Vagina (tissue), 2 donors: ENCODE measurements around the gene NAPSA. TPM values are rescaled to one million over a fixed set of nuclear protein-coding genes. Genes with fewer than 3 reads are reported as not detected.

ENCODE experiments used
- DNase-seq, 2 donors: peaks; one replicate each; pipeline ENCODE4 v3.0.0-alpha.2; 2017; ENCODE audit errors: extremely low spot score in 2 of 2
- H3K27ac ChIP-seq: fragments of 200-600 bp; sonication (generic); one replicate; pipeline ENCODE4 v1.5.1; 2019
- H3K27me3 ChIP-seq: fragments of 200-600 bp; sonication (generic); one replicate; pipeline ENCODE4 v1.5.1; 2019
- H3K36me3 ChIP-seq, 2 donors: fragments of 200-600 bp; sonication (generic); one replicate each; pipeline ENCODE4 v1.5.1; 2017 to 2019
- H3K4me1 ChIP-seq: fragments of 200-600 bp; sonication (generic); one replicate; pipeline ENCODE4 v1.5.1; 2019
- H3K4me3 ChIP-seq, 2 donors: fragments of 200-600 bp; sonication (generic); 1 replicate in 1 of 2; 2 replicates in 1 of 2; pipeline ENCODE4 v1.5.1; 2016 to 2019
- H3K9me3 ChIP-seq: fragments of 200-600 bp; sonication (generic); one replicate; pipeline ENCODE4 v1.5.1; 2019
- POLR2A ChIP-seq, 2 donors: fragments of 450-650 bp; IDR thresholded peaks; one replicate each; pipeline ENCODE4 v1.6.1; 2017; ENCODE audit warnings: antibody characterized with exemption in 2 of 2, mild to moderate bottlenecking in 2 of 2, moderate library complexity in 2 of 2
- POLR2AphosphoS5 ChIP-seq, 2 donors: sonication (generic); formaldehyde crosslinking; IDR thresholded peaks; one replicate each; pipeline ENCODE4 v1.9.0; 2017; ENCODE audit warnings: antibody characterized with exemption in 2 of 2, mild to moderate bottlenecking in 2 of 2, low read depth in 1 of 2; ENCODE audit not compliant: insufficient read depth in 1 of 2
- intact Hi-C: fragments of 100-400 bp; cut with DNase I; formaldehyde crosslinking; loops from one replicate; pipeline ENCODE4 v1.15.1; 2023
- total RNA-seq: library from RNA; depleted of rRNA; stranded (reverse); fragments of >200 nt; gene quantifications from one replicate; pipeline ENCODE4 v1.2.3, GENCODE V29; 2016
- TF ChIP-seq, protein P1 (sequence below), 3 experiments: fragments of 450-650 bp in 2 of 3; fragments of 200-600 bp in 1 of 3; sonication (generic) in 1 of 3; IDR thresholded peaks; one replicate each; pipeline ENCODE4 v1.5.1; 2017 to 2019; ENCODE audit warnings: antibody characterized with exemption in 3 of 3, mild to moderate bottlenecking in 2 of 3, moderate library complexity in 2 of 3

The NAPSA gene
- total RNA-seq, 1 donor from 2014 or later, result 0.74 TPM

DNA sequence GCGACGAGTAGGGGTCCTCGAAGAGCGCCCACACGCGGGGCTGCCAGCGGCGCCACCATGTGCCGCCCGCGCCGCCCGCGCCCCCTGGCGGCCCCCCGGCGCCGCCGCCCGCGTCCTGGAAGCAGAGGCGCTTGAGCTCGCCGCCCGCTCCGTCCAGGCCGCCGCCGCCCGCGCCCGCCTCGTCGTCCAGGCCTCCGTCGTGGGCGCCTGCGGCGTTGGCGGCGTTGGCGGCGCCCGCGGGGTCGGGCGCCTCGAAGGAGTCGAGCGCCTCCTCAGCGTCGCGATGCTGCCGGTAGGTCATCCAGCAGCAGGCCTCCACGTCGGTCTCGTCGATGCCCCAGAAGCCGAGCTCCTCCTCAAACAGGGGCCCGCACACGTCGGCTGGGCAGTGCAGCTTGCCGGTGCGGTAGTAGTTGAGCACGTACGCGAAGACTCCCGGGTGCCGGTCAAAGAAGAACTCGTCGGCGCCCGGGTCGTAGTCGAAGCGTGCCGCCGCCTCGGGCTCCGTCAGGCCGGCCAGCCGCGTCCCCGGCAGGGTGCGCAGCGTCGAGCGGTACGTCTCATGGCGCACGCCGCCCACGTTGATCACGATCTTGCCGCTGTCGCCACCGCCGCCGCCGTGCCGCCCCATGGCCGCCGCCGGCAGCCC is 37.1 kb downstream of the NAPSA start:
- no peaks in the 10 kb centered on the region for H3K27me3 ChIP-seq
- no peak for DNase-seq
- no peak overlapping the region for H3K27ac ChIP-seq
- no peaks in the 10 kb centered on the region for H3K36me3 ChIP-seq
- no peaks in the 10 kb centered on the region for H3K9me3 ChIP-seq
- peak overlapping the region in 1 of 2 donors; percentile 28 for H3K4me3 ChIP-seq
- intact Hi-C loops, result no loop called here
- H3K4me1 ChIP-seq, result peaks cover 56% of the 10 kb centered on the region
- TF ChIP-seq POLR2A (IDR thresholded peaks at IDR 0.05), result no peak
- TF ChIP-seq, protein P1, sequence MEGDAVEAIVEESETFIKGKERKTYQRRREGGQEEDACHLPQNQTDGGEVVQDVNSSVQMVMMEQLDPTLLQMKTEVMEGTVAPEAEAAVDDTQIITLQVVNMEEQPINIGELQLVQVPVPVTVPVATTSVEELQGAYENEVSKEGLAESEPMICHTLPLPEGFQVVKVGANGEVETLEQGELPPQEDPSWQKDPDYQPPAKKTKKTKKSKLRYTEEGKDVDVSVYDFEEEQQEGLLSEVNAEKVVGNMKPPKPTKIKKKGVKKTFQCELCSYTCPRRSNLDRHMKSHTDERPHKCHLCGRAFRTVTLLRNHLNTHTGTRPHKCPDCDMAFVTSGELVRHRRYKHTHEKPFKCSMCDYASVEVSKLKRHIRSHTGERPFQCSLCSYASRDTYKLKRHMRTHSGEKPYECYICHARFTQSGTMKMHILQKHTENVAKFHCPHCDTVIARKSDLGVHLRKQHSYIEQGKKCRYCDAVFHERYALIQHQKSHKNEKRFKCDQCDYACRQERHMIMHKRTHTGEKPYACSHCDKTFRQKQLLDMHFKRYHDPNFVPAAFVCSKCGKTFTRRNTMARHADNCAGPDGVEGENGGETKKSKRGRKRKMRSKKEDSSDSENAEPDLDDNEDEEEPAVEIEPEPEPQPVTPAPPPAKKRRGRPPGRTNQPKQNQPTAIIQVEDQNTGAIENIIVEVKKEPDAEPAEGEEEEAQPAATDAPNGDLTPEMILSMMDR (IDR thresholded peaks at IDR 0.05), result no peak
- no peak for TF ChIP-seq POLR2AphosphoS5 (IDR thresholded peaks at IDR 0.05; ENCODE audit: insufficient read depth in 1 of 2, low read depth in 1 of 2)

DNA sequence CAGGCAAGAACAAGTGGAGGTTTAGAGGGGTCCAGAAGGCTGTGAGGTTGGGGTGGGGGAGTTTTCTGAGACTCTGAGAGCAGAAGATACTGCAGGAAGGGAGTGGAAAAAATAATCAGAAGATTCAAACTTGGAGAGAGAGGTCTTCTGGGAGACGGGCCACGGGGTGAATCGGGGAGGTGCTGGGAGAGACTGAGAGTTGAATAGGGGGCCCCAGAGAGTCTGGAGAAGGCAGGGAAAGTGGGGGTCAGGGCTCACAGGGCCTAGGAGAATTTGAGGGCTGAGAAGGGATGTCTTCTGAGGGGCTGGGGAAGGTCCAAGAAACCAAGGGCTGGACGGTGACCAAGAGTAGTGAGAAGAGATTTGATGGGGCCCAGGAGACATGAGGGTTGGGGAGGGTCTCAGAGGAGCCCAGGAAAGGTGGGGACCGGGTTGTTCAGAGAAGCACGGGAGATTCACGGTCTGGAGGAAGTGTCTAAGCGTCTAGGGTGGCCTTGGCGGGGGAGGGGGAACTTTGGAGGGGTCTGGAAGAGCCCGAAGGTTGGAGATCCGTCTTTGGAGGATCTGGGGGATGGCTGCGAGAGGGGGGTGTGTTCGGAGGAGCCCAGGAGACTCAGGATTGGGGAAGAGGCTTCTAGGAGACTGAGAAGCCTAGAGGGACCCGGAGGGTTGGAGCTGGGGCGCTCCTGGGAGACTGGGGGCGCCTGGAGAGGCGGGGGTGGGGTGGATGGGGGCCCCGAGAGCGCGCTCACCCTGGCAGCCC is 37.8 kb downstream of the NAPSA start:
- no peaks in the 10 kb centered on the region for H3K9me3 ChIP-seq
- no peak for TF ChIP-seq POLR2AphosphoS5 (IDR thresholded peaks at IDR 0.05; ENCODE audit: insufficient read depth in 1 of 2, low read depth in 1 of 2)
- no peak for TF ChIP-seq POLR2A (IDR thresholded peaks at IDR 0.05)
- TF ChIP-seq, protein P1 (IDR thresholded peaks at IDR 0.05), result no peak
- H3K4me3 ChIP-seq, result no peak overlapping the region
- intact Hi-C loops, result no loop called here
- no peaks in the 10 kb centered on the region for H3K36me3 ChIP-seq
- peaks cover 49% of the 10 kb centered on the region for H3K4me1 ChIP-seq
- no peak overlapping the region for H3K27ac ChIP-seq
- H3K27me3 ChIP-seq, result no peaks in the 10 kb centered on the region
- DNase-seq, result no peak

DNA sequence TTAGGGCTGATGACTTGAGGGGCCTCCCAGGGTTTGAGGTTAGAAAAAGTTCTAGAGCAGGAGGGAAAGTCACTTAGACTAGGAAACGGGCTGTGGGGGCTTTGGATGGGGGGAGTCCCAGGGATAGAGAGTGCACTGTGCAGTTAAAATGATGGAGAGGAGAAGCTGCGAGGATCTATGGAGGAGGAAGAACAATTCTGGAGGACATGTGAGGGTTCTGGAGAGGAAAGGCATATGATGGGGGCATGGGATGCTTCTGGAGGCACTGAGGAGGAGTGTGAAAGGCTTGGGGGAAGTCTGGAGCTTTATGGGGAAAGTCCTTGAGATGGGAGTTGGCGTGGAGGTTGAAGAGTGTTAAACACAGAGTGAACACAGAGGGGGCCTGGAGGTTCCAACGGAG is 38.4 kb downstream of the NAPSA start:
- intact Hi-C loops, result no loop called here
- TF ChIP-seq POLR2A (IDR thresholded peaks at IDR 0.05) (no peak), POLR2AphosphoS5 (IDR thresholded peaks at IDR 0.05; ENCODE audit: insufficient read depth in 1 of 2, low read depth in 1 of 2) (no peak)
- TF ChIP-seq, protein P1 (IDR thresholded peaks at IDR 0.05), result no peak
- Histone ChIP-seq H3K4me3 (no peak overlapping the region), H3K27me3 (no peaks in the 10 kb centered on the region), H3K27ac (no peak overlapping the region), H3K4me1 (peaks cover 42% of the 10 kb centered on the region), H3K9me3 (no peaks in the 10 kb centered on the region), H3K36me3 (no peaks in the 10 kb centered on the region)
- DNase-seq, result no peak

DNA sequence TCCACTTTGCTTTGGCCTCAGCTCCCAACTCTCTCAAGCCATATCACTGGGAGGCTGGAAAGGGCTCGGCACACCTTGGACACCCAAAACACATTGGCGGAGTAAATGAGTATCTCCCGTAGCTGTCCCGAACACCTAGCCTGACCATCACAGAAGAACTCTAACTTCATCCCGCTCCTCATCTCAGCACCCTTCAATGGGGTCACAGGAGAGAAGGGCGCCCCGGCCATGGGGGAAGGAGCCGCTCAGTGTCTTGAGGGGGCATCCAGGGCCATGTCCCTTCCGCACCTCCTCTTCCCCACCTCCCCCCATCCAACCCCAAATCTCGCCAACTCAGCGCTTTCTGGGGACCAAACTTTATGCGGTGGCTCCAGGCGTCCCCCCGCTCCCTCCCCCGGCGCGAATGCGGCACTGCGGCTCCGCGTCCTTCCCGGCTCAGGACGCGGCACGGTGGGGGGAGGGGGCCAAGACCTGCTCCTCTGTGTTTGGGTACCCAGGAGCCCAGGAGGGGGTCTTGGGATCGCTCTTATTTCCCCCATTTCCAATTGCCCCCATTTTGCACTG is 39.3 kb downstream of the NAPSA start:
- Histone ChIP-seq H3K4me3 (no peak overlapping the region), H3K27me3 (no peaks in the 10 kb centered on the region), H3K4me1 (peaks cover 37% of the 10 kb centered on the region), H3K36me3 (no peaks in the 10 kb centered on the region), H3K9me3 (no peaks in the 10 kb centered on the region), H3K27ac (no peak overlapping the region)
- TF ChIP-seq POLR2AphosphoS5 (IDR thresholded peaks at IDR 0.05; ENCODE audit: insufficient read depth in 1 of 2, low read depth in 1 of 2) (no peak), POLR2A (IDR thresholded peaks at IDR 0.05) (no peak)
- TF ChIP-seq, protein P1 (IDR thresholded peaks at IDR 0.05), result no peak
- intact Hi-C loops, result no loop called here
- DNase-seq, result no peak
